Mesenchymal stem cell (in vitro differentiated cells and primary cell): Measurements from ENCODE around the gene CATSPER2.
"Not testable (repeated sequence)": the region's sequence is repeated elsewhere in the genome, so short reads cannot be mapped to it uniquely, and the experiment has no call there.

ENCODE experiments used
- DNase-seq: peaks from one replicate; pipeline ENCODE4 v3.0.0-alpha.2; 2013
- H2AFZ ChIP-seq: one replicate; pipeline ENCODE4 v1.6.1; 2013; ENCODE audit warnings: low read depth, mild to moderate bottlenecking, control low read depth, inconsistent platforms, low read length, moderate library complexity
- H2AK5ac ChIP-seq: 2 replicates; pipeline ENCODE4 v1.6.1; 2013; ENCODE audit warnings: low read length, moderate library complexity, mild to moderate bottlenecking, inconsistent platforms; ENCODE audit not compliant: severe bottlenecking
- H2BK120ac ChIP-seq: one replicate; pipeline ENCODE4 v1.6.1; 2013; ENCODE audit warnings: low read depth, mild to moderate bottlenecking, inconsistent platforms, low read length, moderate library complexity
- H2BK12ac ChIP-seq, 2 experiments: one replicate each; pipeline ENCODE4 v1.6.1; 2013; ENCODE audit warnings: inconsistent platforms in 2 of 2, low read length in 2 of 2, mild to moderate bottlenecking in 2 of 2, moderate library complexity in 2 of 2, control low read depth in 1 of 2
- H2BK15ac ChIP-seq: one replicate; pipeline ENCODE4 v1.6.1; 2013; ENCODE audit warnings: mild to moderate bottlenecking, low read depth, inconsistent platforms; ENCODE audit not compliant: poor library complexity, severe bottlenecking
- H2BK5ac ChIP-seq: 2 replicates; pipeline ENCODE4 v1.6.1; 2013; ENCODE audit warnings: low read depth, mild to moderate bottlenecking, low read length, control low read depth, inconsistent platforms; ENCODE audit not compliant: poor library complexity, severe bottlenecking
- H3K14ac ChIP-seq, 2 experiments: one replicate each; pipeline ENCODE4 v1.6.1; 2013; ENCODE audit warnings: inconsistent platforms in 2 of 2, low read length in 2 of 2, control low read depth in 1 of 2, mild to moderate bottlenecking in 1 of 2, moderate library complexity in 1 of 2
- H3K18ac ChIP-seq, 2 experiments: one replicate each; pipeline ENCODE4 v1.6.1; 2013; ENCODE audit warnings: inconsistent platforms in 2 of 2, low read length in 2 of 2, control low read depth in 1 of 2, low read depth in 1 of 2, mild to moderate bottlenecking in 1 of 2
- H3K23ac ChIP-seq, 2 experiments: one replicate each; pipeline ENCODE4 v1.6.1; 2013; ENCODE audit warnings: inconsistent platforms in 2 of 2, low read length in 2 of 2, mild to moderate bottlenecking in 2 of 2, moderate library complexity in 2 of 2, control low read depth in 1 of 2
- H3K27ac ChIP-seq: 2 replicates; pipeline ENCODE4 v1.5.1; 2013; ENCODE audit warnings: mild to moderate bottlenecking, moderate library complexity, low read length, control low read depth, inconsistent platforms; ENCODE audit not compliant: poor library complexity, severe bottlenecking
- H3K27me3 ChIP-seq, 2 experiments: 2 replicates each; pipeline versions ENCODE4 v1.6.1 to v1.7.0; 2013; ENCODE audit warnings: low read length in 2 of 2, mild to moderate bottlenecking in 2 of 2, moderate library complexity in 2 of 2, control low read depth in 1 of 2, inconsistent platforms in 1 of 2; ENCODE audit not compliant: control insufficient read depth in 1 of 2, insufficient read depth in 1 of 2
- H3K36me3 ChIP-seq, 2 experiments: 2 replicates each; pipeline versions ENCODE4 v1.6.1 to v1.7.0; 2013; ENCODE audit warnings: low read length in 2 of 2, control low read depth in 1 of 2, inconsistent platforms in 1 of 2, low read depth in 1 of 2, mild to moderate bottlenecking in 1 of 2; ENCODE audit not compliant: insufficient read depth in 2 of 2, control insufficient read depth in 1 of 2
- H3K4ac ChIP-seq, 2 experiments: one replicate each; pipeline ENCODE4 v1.6.1; 2013; ENCODE audit warnings: inconsistent platforms in 2 of 2, low read length in 2 of 2, mild to moderate bottlenecking in 2 of 2, moderate library complexity in 2 of 2, control low read depth in 1 of 2, low read depth in 1 of 2
- H3K4me1 ChIP-seq: 2 replicates; pipeline ENCODE4 v1.6.1; 2013; ENCODE audit warnings: low read depth, low read length, control low read depth; ENCODE audit not compliant: control insufficient read depth, insufficient read depth
- H3K4me2 ChIP-seq: 2 replicates; pipeline ENCODE4 v1.6.1; 2013; ENCODE audit warnings: low read length, mild to moderate bottlenecking, inconsistent platforms; ENCODE audit not compliant: poor library complexity, severe bottlenecking
- H3K4me3 ChIP-seq, 2 experiments: 2 replicates each; pipeline versions ENCODE4 v1.5.1 to v1.7.0; 2013; ENCODE audit warnings: low read length in 2 of 2, mild to moderate bottlenecking in 2 of 2, control low read depth in 1 of 2, low read depth in 1 of 2; ENCODE audit not compliant: insufficient read depth in 1 of 2
- H3K79me1 ChIP-seq: replicated peaks from 2 replicates; pipeline ENCODE4 v1.6.1; 2013; ENCODE audit warnings: mild to moderate bottlenecking, control low read depth, low read length, inconsistent platforms; ENCODE audit not compliant: poor library complexity, severe bottlenecking
- H3K9ac ChIP-seq: 2 replicates; pipeline ENCODE4 v1.7.0; 2013; ENCODE audit warnings: mild to moderate bottlenecking, low read length, moderate library complexity
- H3K9me3 ChIP-seq: 2 replicates; pipeline ENCODE4 v1.7.0; 2013; ENCODE audit warnings: mild to moderate bottlenecking, low read length; ENCODE audit not compliant: control insufficient read depth
- H4K8ac ChIP-seq: one replicate; pipeline ENCODE4 v1.6.1; 2013; ENCODE audit warnings: inconsistent platforms, mild to moderate bottlenecking, low read length, moderate library complexity
- H4K91ac ChIP-seq: one replicate; pipeline ENCODE4 v1.6.1; 2013; ENCODE audit warnings: mild to moderate bottlenecking, low read length, inconsistent platforms
- WGBS: methylation state at CpG from one replicate; pipeline ENCODE4 v1.1.7; 2013; ENCODE audit warnings: mixed read lengths; 5-methylcytosine and 5-hydroxymethylcytosine counted together

Gene CATSPER2

GRCh38 chr15:43626937-43627336 lies 21.7 kb downstream of the CATSPER2 start:
- not testable (repeated sequence) for DNase-seq, H3K4me3 ChIP-seq, H2BK5ac ChIP-seq, H3K23ac ChIP-seq, H4K91ac ChIP-seq, H3K9ac ChIP-seq, H2BK12ac ChIP-seq, H2BK15ac ChIP-seq, H3K4me1 ChIP-seq, H3K27ac ChIP-seq, H3K14ac ChIP-seq, H3K18ac ChIP-seq, H4K8ac ChIP-seq, H3K79me1 ChIP-seq, H3K4me2 ChIP-seq, H2BK120ac ChIP-seq, H2AK5ac ChIP-seq, H3K36me3 ChIP-seq, H3K27me3 ChIP-seq, H3K4ac ChIP-seq, H3K9me3 ChIP-seq, H2AFZ ChIP-seq

DNA sequence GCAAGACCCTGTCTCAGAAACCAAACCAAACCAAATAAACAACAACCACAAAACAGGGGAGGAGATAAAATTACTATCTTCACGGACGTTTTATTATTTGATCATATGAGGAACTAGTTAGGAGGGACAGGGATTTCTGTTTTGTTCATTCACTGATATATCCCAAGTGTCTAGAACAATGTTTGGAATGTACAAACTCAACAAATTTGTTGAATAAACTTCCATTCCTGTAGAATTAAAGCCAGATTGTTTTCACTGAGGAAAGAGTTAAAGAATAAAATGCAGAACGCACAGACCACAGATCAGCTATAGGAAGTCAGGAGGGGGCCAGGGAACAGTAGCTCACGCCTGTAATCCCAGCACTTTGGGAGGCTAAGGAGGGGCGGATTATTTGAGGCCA lies 23.5 kb downstream of the CATSPER2 start:
- Histone ChIP-seq H2BK5ac (no peak overlapping the region), H3K18ac (no peak overlapping the region), H3K14ac (no peak overlapping the region), H3K27ac (no peak overlapping the region), H3K4me1 (no peaks in the 10 kb centered on the region), H3K36me3 (no peaks in the 10 kb centered on the region), H2BK15ac (no peak overlapping the region), H2BK120ac (no peak overlapping the region), H3K27me3 (peaks cover 1 to 3% of the 10 kb centered on the region in 2 experiments), H3K23ac (no peak overlapping the region), H2AFZ (no peak overlapping the region), H2BK12ac (no peak overlapping the region), H2AK5ac (no peak overlapping the region), H3K4ac (no peak overlapping the region), H3K4me2 (no peak overlapping the region), H4K8ac (no peak overlapping the region), H3K9ac (no peak overlapping the region), H3K79me1 (no peaks in the 10 kb centered on the region), H3K9me3 (no peaks in the 10 kb centered on the region), H3K4me3 (no peak overlapping the region), H4K91ac (no peak overlapping the region)
- WGBS, result 82% methylated on average over 3 of the region's 5 CpGs
- no peak for DNase-seq

GRCh38 chr15:43622068-43622799 lies 26.4 kb downstream of the CATSPER2 start:
- H3K27me3 ChIP-seq, H4K8ac ChIP-seq, H2AFZ ChIP-seq, H3K9ac ChIP-seq, H3K4me1 ChIP-seq, H3K9me3 ChIP-seq, H3K27ac ChIP-seq, H3K18ac ChIP-seq, H4K91ac ChIP-seq, H2BK15ac ChIP-seq, H3K4me3 ChIP-seq, H2AK5ac ChIP-seq, H3K4ac ChIP-seq, H2BK12ac ChIP-seq, H3K36me3 ChIP-seq, H2BK5ac ChIP-seq, H3K79me1 ChIP-seq, H2BK120ac ChIP-seq, H3K23ac ChIP-seq, H3K14ac ChIP-seq, H3K4me2 ChIP-seq: not testable (repeated sequence)
- no CpG with 5 or more reads among the region's 7 CpGs for WGBS
- DNase-seq, result peak; percentile 29

GRCh38 chr15:43618700-43619099 lies 29.9 kb downstream of the CATSPER2 start, which contains the start of gene STRC:
Gene STRC, minus strand, starts transcription at chr15:43618800. Its CDS starts 78 bp downstream, at chr15:43618722.
- not testable (repeated sequence) for H2BK5ac ChIP-seq, H2BK15ac ChIP-seq, H2AK5ac ChIP-seq, H3K36me3 ChIP-seq, H3K4ac ChIP-seq, H3K4me2 ChIP-seq, H3K9me3 ChIP-seq, H3K18ac ChIP-seq, H2AFZ ChIP-seq, H3K27me3 ChIP-seq, H2BK120ac ChIP-seq, H4K91ac ChIP-seq, H3K4me1 ChIP-seq, H3K27ac ChIP-seq, H3K14ac ChIP-seq, H2BK12ac ChIP-seq, H4K8ac ChIP-seq, DNase-seq, H3K4me3 ChIP-seq, H3K23ac ChIP-seq, H3K9ac ChIP-seq, H3K79me1 ChIP-seq
- no CpG with 5 or more reads among the region's 2 CpGs for WGBS
